IMR-90 (cell line): ENCODE data around the gene METRNL. TPM values are rescaled to one million over a fixed set of nuclear protein-coding genes. Genes with fewer than 3 reads are reported as not detected.

Experiments used
- ATAC-seq: fragments of 200-7000 bp; cut with Tn5 transposase; 2 replicates; pipeline ENCODE4 v1.9.1; 2020; ENCODE audit warnings: low read depth, mild to moderate bottlenecking, moderate library complexity
- BruUV-seq: library from RNA; stranded (reverse); fragments of 400-500 nt; replicated peaks from 2 replicates; lab custom pipeline; 2021; lab: Mats Ljungman, UMichigan
- CTCF ChIA-PET: fragments of 300-600 bp; formaldehyde crosslinking; extraction: SDS; loops from one replicate; lab custom pipeline; 2021; ENCODE audit warnings: antibody characterized with exemption; lab: Yijun Ruan, JAX
- POLR2A ChIA-PET: fragments of 300-600 bp; sonication (Branson Sonifier 250); formaldehyde crosslinking; loops from one replicate; lab custom pipeline; 2022; ENCODE audit warnings: antibody characterized with exemption; ENCODE audit not compliant: unreplicated experiment; lab: Charles Lee
- DNase-seq: peaks from one replicate; pipeline ENCODE4 v3.0.0; 2013
- H2AFZ ChIP-seq: replicated peaks from 2 replicates; pipeline ENCODE3; 2013; ENCODE audit warnings: low read length, mild to moderate bottlenecking; ENCODE audit not compliant: poor library complexity
- H2AK5ac ChIP-seq: 2 replicates; pipeline ENCODE4 v1.6.1; 2013; ENCODE audit warnings: low read depth, low read length, inconsistent platforms
- H2AK9ac ChIP-seq: replicated peaks from 2 replicates; pipeline ENCODE3; 2013; ENCODE audit warnings: mild to moderate bottlenecking, low read depth, low read length, moderate library complexity; ENCODE audit not compliant: poor library complexity
- H2BK120ac ChIP-seq: 2 replicates; pipeline ENCODE4 v1.6.1; 2013; ENCODE audit warnings: low read depth, low read length, inconsistent platforms
- H2BK15ac ChIP-seq: 3 replicates; pipeline ENCODE4 v1.6.1; 2013; ENCODE audit warnings: low read depth, low read length, inconsistent platforms
- H2BK20ac ChIP-seq: 2 replicates; pipeline ENCODE4 v1.6.1; 2013; ENCODE audit warnings: low read depth, mild to moderate bottlenecking, inconsistent platforms, low read length, moderate library complexity
- H2BK5ac ChIP-seq: 2 replicates; pipeline ENCODE4 v1.6.1; 2013; ENCODE audit warnings: mild to moderate bottlenecking, low read depth, low read length, inconsistent platforms; ENCODE audit not compliant: poor library complexity, severe bottlenecking
- H3K14ac ChIP-seq: replicated peaks from 2 replicates; pipeline ENCODE4 v1.6.1; 2013; ENCODE audit warnings: low read depth, low read length, inconsistent platforms
- H3K18ac ChIP-seq: 2 replicates; pipeline ENCODE4 v1.6.1; 2013; ENCODE audit warnings: low read depth, low read length, control low read depth
- H3K23ac ChIP-seq: 2 replicates; pipeline ENCODE4 v1.6.1; 2013; ENCODE audit warnings: low read depth, low read length, inconsistent platforms
- H3K27ac ChIP-seq: 2 replicates; pipeline ENCODE4 v1.5.1; 2013; ENCODE audit warnings: mild to moderate bottlenecking, control low read depth, low read length; ENCODE audit not compliant: insufficient read depth
- H3K27me3 ChIP-seq: 2 replicates; pipeline ENCODE4 v1.6.1; 2013; ENCODE audit warnings: low read length; ENCODE audit not compliant: control insufficient read depth, insufficient read depth
- H3K36me3 ChIP-seq: 2 replicates; pipeline ENCODE4 v1.6.1; 2013; ENCODE audit warnings: low read length, mixed read lengths; ENCODE audit not compliant: control insufficient read depth, insufficient read depth
- H3K4ac ChIP-seq: 2 replicates; pipeline ENCODE4 v1.6.1; 2013; ENCODE audit warnings: low read depth, low read length, inconsistent platforms
- H3K4me1 ChIP-seq: 2 replicates; pipeline ENCODE4 v1.6.1; 2013; ENCODE audit warnings: low read length, mixed read lengths; ENCODE audit not compliant: control insufficient read depth, insufficient read depth
- H3K4me2 ChIP-seq: 2 replicates; pipeline ENCODE4 v1.6.1; 2013; ENCODE audit warnings: low read depth, mild to moderate bottlenecking, control low read depth, low read length, moderate library complexity
- H3K4me3 ChIP-seq: 2 replicates; pipeline ENCODE4 v1.5.1; 2013; ENCODE audit warnings: low read depth, mild to moderate bottlenecking, control low read depth, low read length, moderate library complexity; ENCODE audit not compliant: insufficient read depth
- H3K56ac ChIP-seq: 2 replicates; pipeline ENCODE4 v1.6.1; 2013; ENCODE audit warnings: low read length, inconsistent platforms; ENCODE audit not compliant: insufficient read depth; ENCODE audit errors: extremely low read depth
- H3K79me1 ChIP-seq, 2 experiments: 2 replicates each; pipeline ENCODE4 v1.6.1; 2013; ENCODE audit warnings: low read length in 2 of 2, inconsistent platforms in 1 of 2, low read depth in 1 of 2
- H3K9ac ChIP-seq: 2 replicates; pipeline ENCODE4 v1.6.1; 2013; ENCODE audit warnings: low read depth, low read length, control low read depth
- H3K9me1 ChIP-seq: 2 replicates; pipeline ENCODE4 v1.6.1; 2013; ENCODE audit warnings: low read length, inconsistent platforms; ENCODE audit not compliant: insufficient read depth
- H3K9me3 ChIP-seq: 2 replicates; pipeline ENCODE4 v1.6.1; 2013; ENCODE audit warnings: low read length; ENCODE audit not compliant: control insufficient read depth, insufficient read depth
- H4K20me1 ChIP-seq: 2 replicates; pipeline ENCODE4 v1.6.1; 2013; ENCODE audit warnings: low read length, inconsistent platforms; ENCODE audit not compliant: insufficient read depth
- H4K5ac ChIP-seq: 2 replicates; pipeline ENCODE4 v1.6.1; 2013; ENCODE audit warnings: mild to moderate bottlenecking, low read depth, low read length, control low read depth
- H4K8ac ChIP-seq, 2 experiments: 2 replicates each; pipeline ENCODE4 v1.6.1; 2013; ENCODE audit warnings: low read depth in 2 of 2, low read length in 2 of 2, control low read depth in 1 of 2, inconsistent platforms in 1 of 2
- H4K91ac ChIP-seq: 2 replicates; pipeline ENCODE4 v1.6.1; 2013; ENCODE audit warnings: low read depth, low read length, inconsistent platforms; ENCODE audit not compliant: insufficient read depth
- BHLHE40 ChIP-seq: fragments of 150-350 bp; IDR thresholded peaks from 2 replicates; pipeline ENCODE4 v1.6.1; 2016; ENCODE audit warnings: mild to moderate bottlenecking, low read depth, low read length
- CHD1 ChIP-seq: IDR thresholded peaks from 2 replicates; pipeline ENCODE4 v1.6.1; 2012; ENCODE audit warnings: low read depth, low read length, improper control_type of control experiment
- ELK1 ChIP-seq: fragments of 150-350 bp; IDR thresholded peaks from 2 replicates; pipeline ENCODE4 v1.6.1; 2016; ENCODE audit warnings: low read depth, mild to moderate bottlenecking, low read length, moderate library complexity, borderline replicate concordance
- FOS ChIP-seq: fragments of 150-350 bp; IDR thresholded peaks from 2 replicates; pipeline ENCODE4 v1.6.1; 2016; ENCODE audit warnings: low read depth, low read length
- MAFK ChIP-seq: IDR thresholded peaks from 2 replicates; pipeline ENCODE4 v1.6.1; 2012; ENCODE audit warnings: low read depth, low read length, improper control_type of control experiment
- MAZ ChIP-seq: IDR thresholded peaks from 2 replicates; pipeline ENCODE4 v1.6.1; 2012; ENCODE audit warnings: low read depth, mild to moderate bottlenecking, low read length, improper control_type of control experiment, moderate library complexity, borderline replicate concordance
- NFE2L2 ChIP-seq: fragments of 150-350 bp; IDR thresholded peaks from 2 replicates; pipeline ENCODE4 v1.6.1; 2016; ENCODE audit warnings: low read depth, mild to moderate bottlenecking, low read length
- RAD21 ChIP-seq: IDR thresholded peaks from 2 replicates; pipeline ENCODE4 v1.6.1; 2012; ENCODE audit warnings: low read length, improper control_type of control experiment
- RCOR1 ChIP-seq: IDR thresholded peaks from 2 replicates; pipeline ENCODE4 v1.6.1; 2012; ENCODE audit warnings: mild to moderate bottlenecking, low read length, improper control_type of control experiment; ENCODE audit not compliant: insufficient replicate concordance
- RFX5 ChIP-seq: IDR thresholded peaks from 2 replicates; pipeline ENCODE4 v1.8.0; 2012; ENCODE audit warnings: low read depth, mild to moderate bottlenecking, low read length, moderate library complexity
- SMC3 ChIP-seq: fragments of 150-350 bp; IDR thresholded peaks from 2 replicates; pipeline ENCODE4 v1.6.1; 2016; ENCODE audit warnings: low read depth, mild to moderate bottlenecking, antibody characterized with exemption, low read length, moderate library complexity
- WGBS, 2 experiments: methylation state at CpG; one replicate each; pipeline versions ENCODE4 v1.1.5 to v1.1.7; 2013; ENCODE audit warnings: missing lambda C conversion rate in 2 of 2; ENCODE audit not compliant: insufficient read length in 1 of 2; ENCODE audit errors: extremely low coverage in 2 of 2; 5-methylcytosine and 5-hydroxymethylcytosine counted together
- dilution Hi-C: fragments of 300-500 bp; cut with HindIII; formaldehyde crosslinking; loops from one replicate; pipeline ENCODE4 v1.14.3; 2018; ENCODE audit warnings: low sequenced_read_pairs; ENCODE audit not compliant: unreplicated experiment
- in situ Hi-C: fragments of 300-500 bp; cut with MboI; formaldehyde crosslinking; loops from 3 replicates; pipeline ENCODE4 v1.14.3; 2019; ENCODE audit warnings: low sequenced_read_pairs, inconsistent platforms, mixed read lengths
- intact Hi-C: fragments of 100-400 bp; cut with micrococcal nuclease; formaldehyde crosslinking; loops from 2 replicates; pipeline ENCODE4 v1.10.0; 2022
- polyA plus RNA-seq, 3 experiments: library from polyadenylated mRNA; depleted of rRNA; stranded (reverse); fragments of >200 nt; gene quantifications; 2 replicates each; pipeline ENCODE4 v1.2.3, GENCODE V29; 2012; ENCODE audit warnings: low replicate concordance in 1 of 3
- total RNA-seq: library from RNA; depleted of rRNA; stranded (reverse); fragments of >200 nt; gene quantifications from 2 replicates; pipeline ENCODE4 v1.2.3, GENCODE V29; 2012

The METRNL gene
- total and polyA plus RNA-seq, 2 of the 4 experiments (the other 2 are of a cell fraction) = 17.9 to 48.2 TPM

GRCh38 chr17:83142619-83143018 lies 63.2 kb downstream of the METRNL start:
- Histone ChIP-seq H3K4me1 (0 out of 2 replicates have a peak, but pooled peaks cover 2% of the 10 kb centered on the region), H3K4me3 (no peak overlapping the region), H3K9ac (no peak overlapping the region), H2BK15ac (no peak overlapping the region), H3K18ac (no peak overlapping the region), H4K8ac (no peak overlapping the region), H3K23ac (no peak overlapping the region), H3K27me3 (peaks cover 37% of the 10 kb centered on the region), H3K4ac (no peak overlapping the region), H4K20me1 (no peaks in the 10 kb centered on the region), H2AK9ac (no peak overlapping the region), H3K9me1 (no peaks in the 10 kb centered on the region), H2BK20ac (no peak overlapping the region), H2BK120ac (no peak overlapping the region), H3K27ac (no peak overlapping the region), H4K5ac (no peak overlapping the region), H3K4me2 (no peak overlapping the region), H2AK5ac (no peak overlapping the region), H2BK5ac (no peak overlapping the region), H3K56ac (no peak overlapping the region), H3K79me1 (no peaks in the 10 kb centered on the region), H2AFZ (no peak overlapping the region), H3K9me3 (peaks cover 14% of the 10 kb centered on the region), H3K36me3 (no peaks in the 10 kb centered on the region), H4K91ac (no peak overlapping the region), H3K14ac (no peak overlapping the region)
- WGBS, 2 experiments = no CpG with 5 or more reads among the region's 4 CpGs
- DNase-seq (no peak), ATAC-seq (no peak)
- no peak for TF ChIP-seq CHD1
- TF ChIP-seq RCOR1 = no peak
- no peak for TF ChIP-seq ELK1
- no peak for TF ChIP-seq BHLHE40
- no peak for TF ChIP-seq NFE2L2
- TF ChIP-seq MAFK = no peak
- no peak for TF ChIP-seq SMC3
- TF ChIP-seq RAD21 = no peak
- TF ChIP-seq FOS = no peak
- TF ChIP-seq MAZ = no peak
- no peak for TF ChIP-seq RFX5
- dilution Hi-C loops (no loop called here), in situ Hi-C loops (no loop called here), intact Hi-C loops (no loop called here)
- ChIA-PET CTCF (no interaction called here), POLR2A (no interaction called here)
- no TSS peak for BruUV-seq
